Tongue (tissue), 2 donors: ENCODE measurements around the gene TAS2R38. TPM values are rescaled to one million over a fixed set of nuclear protein-coding genes. Genes with fewer than 3 reads are reported as not detected.

Experiments used
- DNase-seq: peaks from one replicate; pipeline ENCODE4 v3.0.0-alpha.2; 2015
- total RNA-seq: library from RNA; depleted of rRNA; stranded (reverse); fragments of >200 nt; gene quantifications from one replicate; pipeline ENCODE4 v1.2.3, GENCODE V29; 2014

TAS2R38 gene
- total RNA-seq, 1 donor from 2014 or later, result not detected

- DNase-seq, result peak; percentile 82
Measured at GRCh38 chr7:141975806-141976523, 2.4 kb upstream of the TAS2R38 start.

GRCh38 chr7:141974831-141975230 lies 1.3 kb upstream of the TAS2R38 start:
- DNase-seq, result peak; percentile 7

GRCh38 chr7:141960687-141961422 lies 12.7 kb downstream of the TAS2R38 start:
- DNase-seq, result no peak

- no peak for DNase-seq
Measured at GRCh38 chr7:141956084-141956483, 17.5 kb downstream of the TAS2R38 start.

DNA sequence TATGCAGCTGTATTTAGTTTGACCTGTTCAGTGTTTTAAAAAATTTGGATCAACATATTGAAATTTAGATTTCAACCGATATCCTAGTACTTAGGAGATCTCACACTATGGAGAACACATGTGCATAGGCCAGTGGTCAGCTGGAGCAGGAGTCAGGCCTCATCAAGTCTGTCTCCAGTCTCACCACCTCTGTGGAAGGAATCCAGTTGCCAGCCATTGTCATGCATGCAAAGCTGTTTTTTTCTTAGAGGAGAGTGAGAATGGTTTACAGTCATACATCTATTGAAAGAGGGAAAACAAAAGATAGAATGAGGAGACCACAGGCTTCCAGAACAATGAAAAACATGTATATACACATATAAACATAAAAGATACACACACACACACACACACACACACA lies 19.2 kb downstream of the TAS2R38 start:
- DNase-seq, result no peak

DNA sequence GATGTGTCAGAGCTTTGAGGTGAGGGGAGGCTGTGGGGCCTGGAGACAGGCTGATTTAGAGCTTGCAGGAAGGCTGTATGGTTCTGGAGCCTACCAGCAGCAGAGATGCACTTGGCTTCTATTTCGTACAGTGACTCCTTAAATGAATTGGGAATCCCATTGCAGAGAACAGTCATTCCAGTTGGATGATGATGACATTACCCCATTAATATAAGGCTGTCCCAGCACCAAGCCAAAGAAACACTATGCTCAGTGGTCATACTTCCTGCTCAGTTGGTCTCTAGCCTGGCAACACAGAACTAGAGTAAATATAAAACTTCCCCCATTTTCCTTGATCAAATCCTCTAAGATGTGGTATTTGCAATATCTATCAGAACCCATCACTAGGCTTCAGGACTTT lies 21.1 kb downstream of the TAS2R38 start:
- no peak for DNase-seq

DNA sequence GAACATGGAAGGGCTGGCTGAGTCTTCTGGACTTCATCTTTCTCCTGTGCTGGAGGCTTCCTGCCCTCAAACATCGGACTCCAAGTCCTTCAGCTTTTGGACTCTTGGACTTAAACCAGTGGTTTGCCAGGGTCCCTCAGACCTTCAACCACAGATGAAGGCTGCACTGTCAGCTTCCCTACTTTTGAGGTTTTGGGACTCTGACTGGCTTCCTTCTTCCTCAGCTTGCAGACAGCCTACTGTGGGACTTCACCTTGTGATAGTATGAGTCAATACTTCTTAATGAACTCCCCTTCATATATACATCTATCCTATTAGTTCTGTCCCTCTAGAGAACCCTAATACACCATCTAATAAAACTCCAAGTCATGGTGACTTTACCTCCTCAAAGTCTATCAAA lies 22.8 kb downstream of the TAS2R38 start:
- DNase-seq, result no peak

DNA sequence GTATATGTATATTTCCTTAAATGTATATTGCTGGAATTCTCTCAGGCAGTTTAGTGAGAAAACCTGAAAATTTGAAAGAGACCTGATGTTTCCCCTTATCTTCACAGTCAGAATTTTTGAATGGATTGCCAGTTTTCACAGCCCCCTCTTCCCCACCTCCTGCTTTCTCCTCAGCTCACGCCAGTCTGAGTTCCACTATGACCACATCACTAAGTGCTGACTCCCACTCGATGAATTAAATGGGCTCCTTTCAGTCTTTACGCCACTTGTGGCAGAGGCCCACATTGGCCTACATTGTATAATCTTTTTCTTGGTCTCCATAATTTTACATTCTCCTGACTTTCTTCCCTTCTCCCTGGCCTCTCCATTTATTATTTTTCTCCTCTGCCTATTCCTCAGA lies 23.7 kb downstream of the TAS2R38 start:
- DNase-seq, result no peak

DNA sequence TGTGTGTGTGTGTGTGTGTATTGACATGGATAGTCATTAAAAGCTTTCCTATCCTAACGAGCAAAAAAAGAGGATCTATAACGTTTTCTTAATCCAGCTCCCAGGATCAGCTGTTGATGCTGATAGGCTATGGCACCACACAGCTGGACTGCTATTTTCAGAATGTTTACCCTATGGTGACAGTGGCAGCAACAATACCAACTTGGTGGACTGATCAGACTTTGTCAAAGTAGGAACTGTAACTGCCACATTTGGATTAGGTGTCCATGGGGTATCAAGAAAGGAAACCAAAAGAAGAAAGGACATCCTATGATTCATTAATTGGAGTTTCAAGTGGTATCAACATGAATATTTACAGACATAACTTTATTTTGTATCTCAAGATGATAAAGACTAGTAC lies 24.1 kb downstream of the TAS2R38 start:
- no peak for DNase-seq

GRCh38 chr7:141949021-141949420 lies 24.6 kb downstream of the TAS2R38 start:
- no peak for DNase-seq

- no peak for DNase-seq
Measured at GRCh38 chr7:141946796-141947195, 26.8 kb downstream of the TAS2R38 start, which contains the start of gene CLEC5A. CLEC5A (minus strand) TSS chr7:141946974; CDS start chr7:141946292, 682 bp downstream.

DNA sequence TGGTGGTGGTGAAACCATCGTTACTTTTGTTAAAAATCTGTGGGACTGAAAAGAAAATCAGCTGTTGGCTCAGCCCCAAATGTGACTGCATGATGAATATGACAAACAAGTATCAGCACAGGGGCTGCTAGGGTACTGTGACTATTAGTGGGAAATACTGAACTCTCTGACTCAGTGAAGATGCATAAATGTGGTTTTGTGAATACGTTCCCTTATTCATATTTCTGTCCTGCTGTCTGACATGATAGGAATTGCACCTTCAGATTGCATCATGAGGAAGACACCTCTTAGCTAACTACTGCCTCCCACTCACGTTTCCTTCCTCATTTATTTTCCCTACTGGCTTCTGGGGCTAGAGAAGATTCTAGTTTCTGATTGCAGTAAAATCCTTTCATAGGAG lies 28.2 kb downstream of the TAS2R38 start:
- no peak for DNase-seq

DNA sequence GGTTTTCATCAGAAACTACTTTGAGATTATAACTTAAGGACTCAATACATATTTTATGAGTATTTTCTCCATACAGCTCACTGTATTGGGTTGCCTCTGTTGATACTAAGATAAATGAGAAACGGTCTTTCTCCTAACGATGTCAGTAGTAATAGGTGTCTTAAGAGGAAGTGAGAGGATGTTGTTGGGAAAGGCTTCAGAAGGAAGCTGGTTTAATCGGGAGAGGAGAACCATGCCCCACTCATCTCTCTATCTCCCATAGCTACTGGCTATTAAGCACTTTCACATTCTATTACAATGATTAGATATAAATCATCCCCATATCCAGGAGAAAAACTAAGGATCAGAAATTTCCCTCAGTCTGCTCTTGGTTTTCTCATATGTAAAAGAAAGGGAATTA lies 28.8 kb downstream of the TAS2R38 start:
- no peak for DNase-seq

DNA sequence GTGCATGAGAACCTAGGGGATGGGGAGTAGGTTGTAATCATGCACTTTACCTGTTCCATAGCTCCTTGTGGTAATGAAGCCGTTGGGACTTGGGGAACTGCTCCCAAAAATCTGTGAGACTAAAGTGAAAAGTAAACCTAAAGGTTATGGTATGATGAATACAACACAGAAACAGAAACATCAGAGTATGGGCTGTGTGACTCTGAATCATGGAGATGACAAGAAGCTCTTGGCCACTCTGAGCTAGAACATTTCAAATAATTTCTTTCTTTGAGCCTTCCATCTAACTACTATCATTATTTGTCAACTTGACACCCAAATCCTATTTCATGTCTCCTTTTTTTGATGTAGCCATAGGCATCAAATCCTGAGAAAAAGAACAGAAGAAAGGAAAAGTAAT lies 29.7 kb downstream of the TAS2R38 start:
- DNase-seq, result no peak

DNA sequence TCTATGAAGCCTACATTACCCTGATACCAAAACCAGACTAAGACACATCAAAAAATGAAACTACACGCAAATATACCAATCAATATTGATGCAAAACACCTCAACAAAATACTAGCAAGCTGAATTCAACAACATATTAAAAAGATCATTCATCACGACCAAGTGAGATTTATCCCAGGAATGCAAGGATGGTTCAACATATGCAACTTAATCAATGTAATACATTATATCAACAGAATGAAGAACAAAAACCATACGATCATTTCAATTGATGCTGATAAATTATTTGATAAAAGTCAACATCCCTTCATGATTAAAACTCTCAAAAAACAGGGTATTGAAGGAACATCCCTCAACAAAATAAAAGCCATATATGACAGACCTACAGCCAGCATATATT lies 32.5 kb downstream of the TAS2R38 start:
- no peak for DNase-seq

GRCh38 chr7:141930211-141930610 lies 43.4 kb downstream of the TAS2R38 start:
- no peak for DNase-seq

- no peak for DNase-seq
Measured at GRCh38 chr7:141928845-141929195, 44.8 kb downstream of the TAS2R38 start.

DNA sequence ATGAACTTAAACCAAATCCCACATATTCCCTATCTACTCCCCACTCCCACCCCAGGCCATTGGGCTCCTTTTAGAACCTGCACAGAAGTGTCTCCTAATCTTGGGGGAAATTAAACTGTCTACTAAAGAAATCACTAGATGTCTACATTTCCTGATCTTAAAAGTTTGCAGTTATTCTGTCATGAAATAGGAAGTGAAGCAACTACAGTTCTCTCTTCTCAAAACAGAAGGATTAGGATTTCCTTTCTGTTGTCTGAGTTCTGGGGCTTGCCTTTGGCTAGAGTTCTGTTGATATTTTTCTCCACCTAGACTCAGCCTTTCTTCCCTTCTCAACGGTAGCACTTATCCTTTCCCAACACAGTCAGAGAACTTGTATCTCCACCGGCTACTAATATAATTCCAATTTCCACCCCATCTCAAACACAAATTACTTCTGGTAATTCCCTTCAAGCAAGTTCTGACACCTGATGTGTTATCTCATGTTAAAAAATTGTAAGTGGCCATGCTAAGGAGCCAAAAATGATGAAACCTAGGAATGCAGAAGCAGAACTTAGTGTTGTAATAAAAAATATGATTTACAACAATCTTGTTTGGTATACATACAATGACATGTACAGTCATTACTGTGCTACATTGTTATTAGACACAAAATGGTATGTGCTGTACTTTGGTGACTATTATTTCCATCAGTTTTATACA lies 45.3 kb downstream of the TAS2R38 start:
- DNase-seq, result no peak

Other genes with a start within 250 kb of the TAS2R38 start
- gene SSBP1, start 235.4 kb downstream of the TAS2R38 start, total RNA-seq, result 111 TPM
- gene TAS2R3, start 209.7 kb downstream of the TAS2R38 start, total RNA-seq, result 5.0 TPM
- 2.4 TPM for gene TAS2R4, start 197.1 kb downstream of the TAS2R38 start, total RNA-seq
- gene TAS2R5, start 183.6 kb downstream of the TAS2R38 start, total RNA-seq, result 4.5 TPM
- gene PRSS37, start 132.3 kb downstream of the TAS2R38 start, total RNA-seq, result not detected
- gene OR9A4, start 57.4 kb downstream of the TAS2R38 start, total RNA-seq, result not detected
- not detected for gene CLEC5A, start 26.8 kb downstream of the TAS2R38 start, total RNA-seq
- gene MGAM, start 22.1 kb upstream of the TAS2R38 start, total RNA-seq, result 0.41 TPM
- 0.72 TPM for gene MGAM2, start 137.9 kb upstream of the TAS2R38 start, total RNA-seq